Middle frontal gyrus (tissue), 1 donor: ENCODE data around the gene TACR1.
"Not testable (repeated sequence)": the region's sequence is repeated elsewhere in the genome, so short reads cannot be mapped to it uniquely, and the experiment has no call there.

Experiments used
- DNase-seq: peaks from one replicate; pipeline ENCODE4 v3.0.0-alpha.2; 2015; ENCODE audit warnings: low spot score; ENCODE audit errors: extremely low spot score

TACR1 gene

DNA sequence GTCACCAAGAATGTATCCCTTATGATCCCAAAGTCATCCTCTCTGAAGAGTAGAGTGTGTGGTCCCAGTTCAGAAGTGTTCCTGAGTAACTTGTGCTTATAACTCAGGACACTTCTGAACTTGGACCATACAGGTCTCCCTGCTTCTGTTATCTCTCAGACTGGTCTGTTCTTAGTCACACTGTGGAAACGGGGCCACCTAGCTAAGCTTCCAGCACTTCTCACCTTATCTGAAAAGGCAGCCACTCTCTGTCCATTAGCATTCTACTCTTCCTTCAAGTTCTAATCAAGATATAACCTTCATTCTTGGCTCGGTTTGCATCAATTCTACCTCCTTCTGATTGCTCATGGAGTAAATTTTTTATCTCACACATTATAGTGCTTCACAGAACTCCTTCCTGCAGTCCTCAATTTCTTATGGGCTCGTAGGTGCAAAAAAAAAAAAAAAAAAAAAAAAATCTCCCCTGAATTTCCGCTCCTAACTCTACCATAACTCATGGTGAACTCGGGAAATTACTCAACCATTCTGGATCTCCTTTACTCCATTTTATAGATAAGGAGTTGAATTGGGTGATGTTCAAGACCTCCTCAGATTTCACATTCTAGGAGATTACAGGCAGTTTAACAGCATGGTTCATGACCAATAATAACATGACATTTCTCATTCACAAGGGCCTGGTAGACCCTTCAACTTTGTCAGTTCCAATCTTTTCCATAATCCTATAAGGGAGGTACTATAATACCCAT is 108.4 kb downstream of the TACR1 start:
- no peak for DNase-seq

DNA sequence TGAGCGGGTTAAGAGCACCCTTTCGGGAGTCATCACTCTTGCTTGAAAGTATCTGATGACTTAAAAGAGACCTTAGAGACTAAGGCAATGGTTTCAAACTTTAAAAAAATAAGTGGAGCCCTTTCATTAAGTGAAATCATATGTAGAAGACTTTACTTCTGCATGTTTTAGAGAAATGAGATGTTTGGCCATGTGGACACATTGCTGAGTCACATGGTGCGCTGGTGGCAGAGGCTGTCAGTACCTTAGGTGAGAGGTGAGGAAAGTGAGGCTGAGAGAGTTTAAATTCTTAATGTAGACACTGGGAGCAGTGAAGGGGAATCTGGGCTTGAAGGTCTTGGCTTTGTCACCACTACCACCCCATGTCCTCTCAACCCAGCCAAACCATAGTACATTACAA is 109.8 kb downstream of the TACR1 start:
- DNase-seq: no peak

GRCh38 chr2:75088791-75089190 is 110.5 kb downstream of the TACR1 start:
- no peak for DNase-seq

DNA sequence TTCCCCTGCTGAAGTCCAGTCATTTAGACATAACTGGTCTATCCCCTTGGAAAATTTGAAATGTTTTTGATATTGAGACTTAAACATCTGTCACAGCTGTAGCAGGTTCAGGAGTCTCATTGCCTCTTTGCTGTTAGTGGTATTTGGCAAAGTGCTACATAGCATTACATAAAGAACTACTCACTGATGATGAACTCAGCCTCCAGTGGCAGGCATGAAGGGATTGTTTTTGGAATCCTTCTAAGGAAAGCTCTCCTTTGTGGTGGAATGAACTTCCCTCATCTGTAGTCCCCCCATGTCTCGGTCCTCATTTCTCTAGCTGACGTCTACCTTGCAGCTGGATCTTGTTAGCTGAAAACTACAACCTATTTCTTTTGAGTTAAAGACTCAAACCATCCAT is 111.6 kb downstream of the TACR1 start:
- DNase-seq: no peak

DNA sequence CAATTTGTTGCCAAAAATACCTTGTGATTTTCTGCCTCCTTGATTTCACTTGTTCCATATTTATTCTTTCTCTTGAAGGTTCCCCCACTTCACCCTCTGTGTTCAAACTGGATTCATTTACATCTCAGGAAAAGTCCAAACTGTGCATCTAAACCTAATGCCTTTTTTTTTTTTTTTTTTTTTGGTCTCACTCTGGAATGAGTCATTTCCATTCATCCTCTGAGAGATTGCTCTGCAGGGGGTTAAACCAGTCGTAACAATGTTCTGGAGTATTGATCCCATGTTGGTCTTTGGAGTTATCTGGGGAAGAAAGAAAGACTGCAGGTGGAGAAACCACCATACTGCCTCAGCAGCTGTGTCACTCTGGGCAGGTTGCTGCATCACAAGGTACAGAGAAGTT is 119.7 kb downstream of the TACR1 start:
- no peak for DNase-seq

DNA sequence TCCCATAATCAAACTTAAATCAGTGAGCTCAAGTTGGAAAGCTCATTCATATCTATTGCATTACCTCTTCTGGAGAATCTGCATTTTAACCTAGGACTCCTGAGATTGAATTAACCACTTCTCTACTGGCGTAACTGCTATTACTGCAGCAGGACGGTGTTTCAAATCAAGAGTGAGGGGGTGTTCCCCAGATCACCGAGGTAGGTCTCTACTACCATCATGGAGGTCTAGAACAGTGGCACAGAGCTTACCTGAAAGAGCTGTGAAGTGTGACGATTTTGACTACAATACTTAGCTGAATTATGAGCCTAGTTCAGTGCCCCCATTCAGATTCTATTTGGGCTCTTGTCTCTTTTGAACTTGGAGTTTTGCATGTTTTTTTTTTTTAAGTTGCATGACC is 121.4 kb downstream of the TACR1 start:
- DNase-seq: no peak

- DNase-seq: no peak
Observed at GRCh38 chr2:75076088-75076487, 123.2 kb downstream of the TACR1 start.

GRCh38 chr2:75074708-75075107 is 124.6 kb downstream of the TACR1 start:
- DNase-seq: no peak

DNA sequence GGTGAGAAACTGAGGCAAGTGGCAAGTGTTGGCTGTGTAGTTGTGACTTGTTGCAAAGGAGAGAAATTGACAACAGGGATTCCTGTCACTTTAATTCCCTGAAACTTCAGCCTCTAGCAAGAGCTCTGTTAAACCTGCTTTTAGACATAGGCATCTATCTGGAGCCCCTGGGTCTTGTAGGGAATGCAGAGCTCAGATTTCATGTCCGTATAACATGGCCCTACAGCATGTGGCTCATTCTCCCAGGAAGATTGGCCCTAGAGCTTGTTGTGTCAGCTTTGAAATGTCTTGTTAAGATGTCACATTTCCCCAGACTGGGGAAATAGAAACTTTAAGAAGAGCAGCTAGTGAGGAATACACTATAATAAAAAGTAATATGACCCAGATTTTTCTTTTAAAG is 125.1 kb downstream of the TACR1 start:
- DNase-seq: no peak

DNA sequence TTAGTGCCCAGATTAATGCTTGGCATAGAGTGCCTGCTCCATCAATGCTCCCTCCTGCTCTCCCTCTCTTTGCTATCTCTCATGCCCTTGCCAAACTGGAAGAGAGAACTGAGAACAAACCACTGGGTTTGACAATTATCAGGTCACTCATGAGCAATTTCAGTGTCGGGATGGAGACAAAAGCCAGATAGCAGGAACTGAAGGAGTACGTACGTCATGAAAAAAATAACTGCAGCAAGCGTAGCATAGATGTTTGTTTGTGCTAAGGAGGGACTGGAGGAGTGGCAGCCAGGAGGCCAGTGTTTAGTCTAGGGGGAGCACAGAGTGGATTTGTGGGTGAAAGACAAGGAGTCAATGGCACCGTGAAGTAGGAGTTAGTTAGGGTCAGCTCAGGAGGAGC is 127.6 kb downstream of the TACR1 start:
- no peak for DNase-seq

GRCh38 chr2:75068546-75068945 is 130.8 kb downstream of the TACR1 start:
- no peak for DNase-seq

GRCh38 chr2:75067506-75067905 is 131.8 kb downstream of the TACR1 start:
- no peak for DNase-seq

GRCh38 chr2:75066121-75066902 is 133.0 kb downstream of the TACR1 start:
- DNase-seq: no peak

GRCh38 chr2:75065402-75066008 is 133.8 kb downstream of the TACR1 start:
- DNase-seq: no peak

DNA sequence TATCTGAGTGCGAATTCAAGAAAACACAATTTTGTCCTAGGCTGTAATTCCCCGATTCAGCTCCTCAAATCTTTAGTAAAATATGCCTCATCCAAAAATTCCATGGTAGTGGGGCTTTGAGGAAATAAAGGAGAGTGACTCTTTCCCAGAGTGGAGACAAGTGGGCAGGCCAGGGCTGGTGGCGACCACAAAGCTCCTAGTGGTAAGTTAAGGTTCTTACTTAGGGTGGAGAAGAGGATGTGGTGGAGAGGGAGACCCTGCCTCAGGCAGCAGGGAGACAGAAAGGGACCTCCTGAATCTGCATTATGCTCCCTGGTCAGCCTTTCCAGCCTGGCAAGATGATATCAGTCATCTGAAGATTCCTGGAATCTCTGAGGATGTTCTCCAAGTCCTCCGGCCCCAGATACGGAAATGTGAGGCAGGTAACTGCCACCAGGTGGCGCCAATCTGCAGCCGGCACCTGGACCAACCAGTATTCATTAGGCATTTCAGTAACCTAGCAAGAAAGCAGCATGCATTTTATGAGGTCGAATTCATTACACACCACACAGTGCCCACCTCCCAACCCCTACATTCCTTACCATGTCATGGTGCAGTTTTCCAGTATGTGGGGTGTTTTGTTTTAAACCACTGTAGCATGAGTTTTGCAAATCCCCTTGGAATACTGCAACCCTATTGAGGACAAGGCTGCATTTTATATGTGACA is 134.5 kb downstream of the TACR1 start:
- DNase-seq: no peak

DNA sequence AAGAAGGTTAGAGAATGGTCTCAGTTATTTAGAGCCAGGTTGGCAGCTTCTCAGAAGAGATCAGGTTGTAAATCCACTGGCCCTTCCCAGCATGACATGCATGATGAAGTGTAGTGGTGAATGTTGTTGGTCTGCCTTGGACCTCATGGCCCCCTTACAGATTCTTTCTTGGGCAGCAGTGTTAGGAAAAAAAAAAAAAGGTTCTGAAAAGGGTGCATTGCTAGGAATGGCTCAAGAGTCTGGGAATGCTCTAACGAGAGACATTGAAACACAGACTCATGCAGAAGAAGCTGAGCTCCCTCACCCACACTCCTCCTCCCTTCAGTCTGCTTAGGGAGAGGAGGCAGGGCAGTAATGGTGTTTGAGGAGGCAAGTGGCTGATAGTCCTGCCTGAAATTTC is 135.4 kb downstream of the TACR1 start:
- DNase-seq: no peak

DNA sequence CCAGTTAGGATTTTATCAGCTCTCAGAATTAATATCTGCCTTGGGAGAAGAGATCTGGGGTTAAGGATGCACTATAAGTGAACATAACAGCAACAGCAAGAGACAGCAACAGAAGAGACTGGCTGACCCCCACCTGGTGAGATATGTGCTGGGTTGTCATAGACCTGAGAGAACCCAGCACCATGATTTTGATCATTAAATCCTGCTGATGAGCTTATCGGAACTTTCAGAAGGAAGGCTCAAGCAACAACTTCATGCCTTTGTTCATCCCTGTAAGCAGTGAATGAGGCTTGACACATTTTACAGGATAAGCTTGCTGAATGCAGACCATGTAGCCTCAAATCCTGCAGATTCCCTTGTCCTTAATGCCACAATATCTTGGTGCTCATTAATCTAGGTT is 140.9 kb downstream of the TACR1 start:
- DNase-seq: no peak

- DNase-seq: not testable (repeated sequence)
Observed at GRCh38 chr2:75057150-75057549, 142.2 kb downstream of the TACR1 start.

GRCh38 chr2:75055820-75056675 is 143.3 kb downstream of the TACR1 start:
- DNase-seq: no peak

DNA sequence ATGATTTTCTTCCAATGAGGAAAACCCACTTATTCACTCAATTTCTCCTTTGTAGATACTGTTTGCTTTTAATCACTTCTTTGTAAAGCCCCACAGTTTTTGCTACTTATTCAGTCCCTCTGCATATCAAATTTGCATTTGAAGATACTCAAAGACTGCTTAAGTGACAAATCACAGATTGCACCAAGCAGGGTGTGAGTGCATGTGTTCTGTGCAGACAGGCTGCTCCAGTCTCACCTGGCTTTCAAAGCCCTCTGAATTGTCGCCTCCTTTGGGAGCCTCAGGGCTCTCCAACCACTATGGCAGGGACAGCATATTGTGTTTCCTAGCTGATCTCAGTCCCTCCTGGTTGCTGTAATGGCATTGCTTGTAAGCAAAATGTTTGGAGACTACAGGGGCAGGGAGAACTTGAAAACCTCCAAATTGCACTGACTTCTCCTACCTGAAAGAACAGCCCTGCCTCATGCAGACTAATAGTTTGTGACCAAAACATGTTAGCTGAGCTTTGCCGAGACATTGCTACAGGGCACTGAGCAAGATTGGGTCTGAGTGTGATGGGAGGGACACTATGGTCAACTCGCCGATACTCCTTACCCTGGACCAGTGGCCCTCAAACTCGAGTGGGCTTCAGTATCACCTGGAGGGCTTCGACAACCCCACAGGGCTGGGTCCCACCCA is 144.0 kb downstream of the TACR1 start:
- DNase-seq: no peak
